Kidney (tissue), 14 donors: ENCODE data around the gene ELAPOR2. TPM values are rescaled to one million over a fixed set of nuclear protein-coding genes. Genes with fewer than 3 reads are reported as not detected.
A peak's percentile ranks its signal among the peaks of the same experiment; 100 is the strongest.
"Not testable (repeated sequence)": the region's sequence is repeated elsewhere in the genome, so short reads cannot be mapped to it uniquely, and the experiment has no call there.

Experiments
- DNase-seq, 5 donors: peaks; one replicate each; pipeline ENCODE4 v3.0.0-alpha.2; 2013 to 2020
- FAIRE-seq: peaks from 2 replicates; lab custom pipeline; 2012; peaks lifted over from hg19 to GRCh38; lab: Jason Lieb, UNC
- H3K27ac ChIP-seq, 2 donors: one replicate each; pipeline ENCODE4 v1.7.0; 2013; ENCODE audit warnings: low read depth in 2 of 2, low read length in 2 of 2, inconsistent platforms in 1 of 2
- H3K27me3 ChIP-seq: one replicate; pipeline ENCODE4 v1.7.1; 2013; ENCODE audit warnings: low read length, inconsistent platforms; ENCODE audit not compliant: control insufficient read depth, insufficient read depth
- H3K36me3 ChIP-seq, 3 donors: one replicate each; pipeline versions ENCODE4 v1.7.0 to v1.7.1; 2013; ENCODE audit warnings: low read length in 3 of 3, control low read depth in 1 of 3, inconsistent platforms in 1 of 3; ENCODE audit not compliant: insufficient read depth in 3 of 3, control insufficient read depth in 2 of 3
- H3K4me1 ChIP-seq, 3 donors: one replicate each; pipeline versions ENCODE4 v1.7.0 to v1.7.1; 2013; ENCODE audit warnings: low read length in 3 of 3, inconsistent platforms in 1 of 3, low read depth in 1 of 3; ENCODE audit not compliant: control insufficient read depth in 2 of 3, insufficient read depth in 2 of 3
- H3K4me3 ChIP-seq, 3 donors: one replicate each; pipeline versions ENCODE4 v1.7.0 to v1.8.1; 2013; ENCODE audit warnings: low read length in 3 of 3, control low read depth in 1 of 3, inconsistent platforms in 1 of 3
- H3K9ac ChIP-seq, 3 donors: one replicate each; pipeline versions ENCODE4 v1.7.0 to v1.7.1; 2013; ENCODE audit warnings: low read length in 3 of 3, control low read depth in 1 of 3, inconsistent platforms in 1 of 3
- H3K9me3 ChIP-seq, 3 donors: one replicate each; pipeline versions ENCODE4 v1.7.0 to v1.7.1; 2013; ENCODE audit warnings: low read length in 3 of 3, control low read depth in 1 of 3, inconsistent platforms in 1 of 3; ENCODE audit not compliant: control insufficient read depth in 2 of 3, insufficient read depth in 1 of 3
- intact Hi-C: fragments of 100-400 bp; cut with DNase I; formaldehyde crosslinking; loops from one replicate; pipeline ENCODE4 v1.11.1; 2022
- polyA plus RNA-seq: library from polyadenylated mRNA; stranded (reverse); fragments of 350-450 nt; fragmentation: Illumina TruSeq; extraction: RNeasy Lipid Tissue Mini Kit (QIAGEN cat#74804); gene quantifications from one replicate; pipeline ENCODE4 v1.2.3, GENCODE V29; 2014; ENCODE audit warnings: low read depth, low replicate concordance; ENCODE audit not compliant: insufficient read depth
- total RNA-seq: library from RNA; stranded (reverse); fragmentation: NEBNext Ultra II Directional; extraction: Animal tissue kit (Norgen Biotek cat#: 25700); gene quantifications from one replicate; pipeline ENCODE4 v1.2.1, GENCODE V29; 2021
- TF ChIP-seq, protein P1 (sequence below): IDR thresholded peaks from 3 replicates; pipeline ENCODE4 v1.5.1; 2012; ENCODE audit warnings: mild to moderate bottlenecking, moderate library complexity, borderline replicate concordance; ENCODE audit not compliant: insufficient read depth; ENCODE audit errors: extremely low read depth
- donor health status: control.
- donor health status: control.
- donor health status: control.
- donor health status: control.
- donor health status: control.
- donor health status: DM: yes; HTN: yes; CAD: no.
- donor health status: Normal renal cell carcinoma (clear cell type).

Gene ELAPOR2
- total and polyA plus RNA-seq, 2 donors from 2014 or later, result 2.9 to 9.0 TPM

DNA sequence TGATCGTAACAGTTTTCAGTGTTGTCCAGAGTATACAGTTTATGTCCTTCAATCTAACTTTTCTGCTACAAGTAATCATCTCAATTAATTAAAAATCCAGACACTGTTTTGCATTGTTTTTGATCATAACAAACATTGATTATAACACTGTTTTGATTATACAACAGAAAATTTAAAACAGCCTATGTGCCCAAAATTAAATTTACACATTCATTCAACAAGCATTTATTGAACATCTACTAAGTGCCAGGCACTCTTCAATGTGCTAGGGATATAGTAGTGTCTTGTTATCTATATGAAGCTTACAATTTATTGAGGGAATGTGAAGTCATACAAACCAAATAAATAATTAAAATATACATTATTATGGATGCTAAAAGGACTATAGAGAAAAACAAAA is 10.6 kb downstream of the ELAPOR2 start:
- H3K27me3 ChIP-seq, result no peaks in the 10 kb centered on the region
- no peaks in the 10 kb centered on the region for H3K36me3 ChIP-seq
- no peaks in the 10 kb centered on the region for H3K4me1 ChIP-seq
- intact Hi-C loops, result no loop called here
- no peak overlapping the region for H3K27ac ChIP-seq
- H3K9ac ChIP-seq, result no peak overlapping the region
- TF ChIP-seq, protein P1, sequence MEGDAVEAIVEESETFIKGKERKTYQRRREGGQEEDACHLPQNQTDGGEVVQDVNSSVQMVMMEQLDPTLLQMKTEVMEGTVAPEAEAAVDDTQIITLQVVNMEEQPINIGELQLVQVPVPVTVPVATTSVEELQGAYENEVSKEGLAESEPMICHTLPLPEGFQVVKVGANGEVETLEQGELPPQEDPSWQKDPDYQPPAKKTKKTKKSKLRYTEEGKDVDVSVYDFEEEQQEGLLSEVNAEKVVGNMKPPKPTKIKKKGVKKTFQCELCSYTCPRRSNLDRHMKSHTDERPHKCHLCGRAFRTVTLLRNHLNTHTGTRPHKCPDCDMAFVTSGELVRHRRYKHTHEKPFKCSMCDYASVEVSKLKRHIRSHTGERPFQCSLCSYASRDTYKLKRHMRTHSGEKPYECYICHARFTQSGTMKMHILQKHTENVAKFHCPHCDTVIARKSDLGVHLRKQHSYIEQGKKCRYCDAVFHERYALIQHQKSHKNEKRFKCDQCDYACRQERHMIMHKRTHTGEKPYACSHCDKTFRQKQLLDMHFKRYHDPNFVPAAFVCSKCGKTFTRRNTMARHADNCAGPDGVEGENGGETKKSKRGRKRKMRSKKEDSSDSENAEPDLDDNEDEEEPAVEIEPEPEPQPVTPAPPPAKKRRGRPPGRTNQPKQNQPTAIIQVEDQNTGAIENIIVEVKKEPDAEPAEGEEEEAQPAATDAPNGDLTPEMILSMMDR, result no peak
- FAIRE-seq, result no peak
- H3K4me3 ChIP-seq, result no peak overlapping the region
- no peak for DNase-seq
- no peaks in the 10 kb centered on the region for H3K9me3 ChIP-seq

DNA sequence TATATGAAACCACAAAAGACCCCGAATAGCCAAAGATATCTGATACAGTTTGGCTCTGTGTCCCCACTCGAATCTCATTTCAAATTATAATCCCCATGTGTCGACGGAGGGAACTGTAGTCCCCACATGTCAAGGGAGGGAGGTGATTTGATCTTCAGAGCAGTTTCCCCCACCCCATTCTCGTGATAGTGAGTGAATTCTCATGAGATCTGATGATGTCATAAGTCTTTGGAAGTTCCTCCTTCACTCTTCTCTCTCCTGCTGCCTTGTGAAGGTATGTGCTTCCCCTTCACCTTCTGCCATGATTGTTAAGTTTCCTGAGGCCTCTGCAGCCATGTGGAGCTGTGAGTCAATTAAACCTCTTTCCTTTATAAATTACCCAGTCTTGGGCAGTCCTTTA is 13.0 kb downstream of the ELAPOR2 start:
- no peak for FAIRE-seq
- TF ChIP-seq, protein P1, result no peak
- Histone ChIP-seq H3K9ac (no peak overlapping the region), H3K36me3 (no peaks in the 10 kb centered on the region), H3K4me3 (no peak overlapping the region), H3K27ac (no peak overlapping the region), H3K9me3 (no peaks in the 10 kb centered on the region), H3K27me3 (no peaks in the 10 kb centered on the region), H3K4me1 (no peaks in the 10 kb centered on the region)
- intact Hi-C loops, result no loop called here
- DNase-seq, result no peak

DNA sequence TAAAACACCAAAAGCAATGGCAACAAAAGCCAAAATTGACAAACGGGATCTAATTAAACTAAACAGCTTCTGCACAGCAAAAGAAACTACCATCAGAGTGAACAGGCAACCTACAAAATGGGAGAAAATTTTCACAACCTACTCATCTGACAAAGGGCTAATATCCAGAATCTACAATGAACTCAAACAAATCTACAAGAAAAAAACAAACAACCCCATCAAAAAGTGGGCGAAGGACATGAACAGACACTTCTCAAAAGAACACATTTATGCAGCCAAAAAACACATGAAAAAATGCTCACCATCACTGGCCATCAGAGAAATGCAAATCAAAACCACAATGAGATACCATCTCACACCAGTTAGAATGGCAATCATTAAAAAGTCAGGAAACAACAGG is 14.7 kb downstream of the ELAPOR2 start:
- H3K27ac ChIP-seq, H3K27me3 ChIP-seq, FAIRE-seq, H3K9me3 ChIP-seq, H3K36me3 ChIP-seq, H3K4me1 ChIP-seq, H3K9ac ChIP-seq, DNase-seq, H3K4me3 ChIP-seq, intact Hi-C loops: not testable (repeated sequence)

DNA sequence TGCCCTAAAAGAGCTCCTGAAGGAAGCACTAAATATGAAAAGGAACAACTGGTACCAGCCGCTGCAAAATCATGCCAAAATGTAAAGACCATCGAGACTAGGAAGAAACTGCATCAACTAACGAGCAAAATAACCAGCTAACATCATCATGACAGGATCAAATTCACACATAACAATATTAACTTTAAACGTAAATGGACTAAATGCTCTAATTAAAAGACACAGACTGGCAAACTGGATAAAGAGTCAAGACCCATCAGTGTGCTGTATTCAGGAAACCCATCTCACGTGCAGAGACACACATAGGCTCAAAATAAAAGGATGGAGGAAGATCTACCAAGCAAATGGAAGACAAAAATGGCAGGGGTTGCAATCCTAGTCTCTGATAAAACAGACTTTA is 17.9 kb downstream of the ELAPOR2 start:
- H3K9ac ChIP-seq, H3K4me1 ChIP-seq, FAIRE-seq, H3K27me3 ChIP-seq, intact Hi-C loops, DNase-seq, H3K9me3 ChIP-seq, H3K4me3 ChIP-seq, H3K36me3 ChIP-seq, H3K27ac ChIP-seq: not testable (repeated sequence)

DNA sequence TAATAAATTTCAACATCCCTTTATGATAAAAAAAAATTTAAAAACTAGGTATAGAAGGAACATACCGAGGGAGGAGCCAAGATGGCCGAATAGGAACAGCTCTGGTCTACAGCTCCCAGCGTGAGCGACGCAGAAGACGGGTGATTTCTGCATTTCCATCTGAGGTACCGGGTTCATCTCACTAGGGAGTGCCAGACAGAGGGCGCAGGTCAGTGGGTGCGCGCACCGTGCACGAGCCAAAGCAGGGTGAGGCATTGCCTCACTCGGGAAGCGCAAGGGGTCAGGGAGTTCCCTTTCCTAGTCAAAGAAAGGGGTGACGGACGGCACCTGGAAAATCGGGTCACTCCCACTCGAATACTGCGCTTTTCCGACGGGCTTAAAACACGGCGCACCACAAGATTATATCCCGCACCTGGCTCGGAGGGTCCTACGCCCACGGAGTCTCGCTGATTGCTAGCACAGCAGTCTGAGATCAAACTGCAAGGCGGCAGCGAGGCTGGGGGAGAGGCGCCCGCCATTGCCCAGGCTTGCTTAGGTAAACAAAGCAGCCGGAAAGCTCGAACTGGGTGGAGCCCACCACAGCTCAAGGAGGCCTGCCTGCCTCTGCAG is 19.7 kb downstream of the ELAPOR2 start:
- peak overlapping the region; percentile 16 to 55 (median 48) for H3K4me3 ChIP-seq
- FAIRE-seq, H3K36me3 ChIP-seq, intact Hi-C loops, H3K9ac ChIP-seq, H3K27ac ChIP-seq, DNase-seq, H3K9me3 ChIP-seq, H3K4me1 ChIP-seq, H3K27me3 ChIP-seq: not testable (repeated sequence)
